Liver (tissue), 2 donors: Measurements from ENCODE around the gene XCL1.

Experiments used
- TF ChIP-seq, protein P1 (sequence below): IDR thresholded peaks from 2 replicates; pipeline ENCODE4 v1.6.1; 2016; ENCODE audit warnings: antibody characterized with exemption
- TF ChIP-seq, protein P2 (sequence below): fragments of 150-350 bp; IDR thresholded peaks from 2 replicates; pipeline ENCODE4 v1.5.1; 2017; ENCODE audit warnings: improper control_type of control experiment, low read depth, low read length; ENCODE audit not compliant: missing input control
- donor health status: healthy.

DNA sequence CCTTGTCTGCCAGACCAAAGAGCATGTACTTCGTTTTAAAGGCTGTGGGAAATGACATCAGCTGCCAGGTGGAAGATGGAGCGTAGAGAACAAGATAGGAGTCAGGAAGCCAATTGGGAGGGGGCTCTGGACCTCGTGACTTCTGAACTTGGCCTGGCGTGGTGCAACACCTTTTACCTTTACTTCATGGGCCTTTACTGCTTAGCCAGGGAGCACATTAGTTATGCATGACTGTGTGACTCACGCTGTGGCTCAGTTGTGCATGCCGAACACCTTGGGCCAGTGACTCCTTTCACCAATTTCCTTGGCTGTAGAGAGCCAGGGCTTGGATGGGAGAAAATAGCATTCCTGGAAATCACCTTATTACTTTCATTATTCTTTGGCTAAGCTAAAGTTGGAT, 7.2 kb downstream of the XCL1 start:
- TF ChIP-seq, protein P1, sequence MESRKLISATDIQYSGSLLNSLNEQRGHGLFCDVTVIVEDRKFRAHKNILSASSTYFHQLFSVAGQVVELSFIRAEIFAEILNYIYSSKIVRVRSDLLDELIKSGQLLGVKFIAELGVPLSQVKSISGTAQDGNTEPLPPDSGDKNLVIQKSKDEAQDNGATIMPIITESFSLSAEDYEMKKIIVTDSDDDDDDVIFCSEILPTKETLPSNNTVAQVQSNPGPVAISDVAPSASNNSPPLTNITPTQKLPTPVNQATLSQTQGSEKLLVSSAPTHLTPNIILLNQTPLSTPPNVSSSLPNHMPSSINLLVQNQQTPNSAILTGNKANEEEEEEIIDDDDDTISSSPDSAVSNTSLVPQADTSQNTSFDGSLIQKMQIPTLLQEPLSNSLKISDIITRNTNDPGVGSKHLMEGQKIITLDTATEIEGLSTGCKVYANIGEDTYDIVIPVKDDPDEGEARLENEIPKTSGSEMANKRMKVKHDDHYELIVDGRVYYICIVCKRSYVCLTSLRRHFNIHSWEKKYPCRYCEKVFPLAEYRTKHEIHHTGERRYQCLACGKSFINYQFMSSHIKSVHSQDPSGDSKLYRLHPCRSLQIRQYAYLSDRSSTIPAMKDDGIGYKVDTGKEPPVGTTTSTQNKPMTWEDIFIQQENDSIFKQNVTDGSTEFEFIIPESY = no peak
- TF ChIP-seq, protein P2, sequence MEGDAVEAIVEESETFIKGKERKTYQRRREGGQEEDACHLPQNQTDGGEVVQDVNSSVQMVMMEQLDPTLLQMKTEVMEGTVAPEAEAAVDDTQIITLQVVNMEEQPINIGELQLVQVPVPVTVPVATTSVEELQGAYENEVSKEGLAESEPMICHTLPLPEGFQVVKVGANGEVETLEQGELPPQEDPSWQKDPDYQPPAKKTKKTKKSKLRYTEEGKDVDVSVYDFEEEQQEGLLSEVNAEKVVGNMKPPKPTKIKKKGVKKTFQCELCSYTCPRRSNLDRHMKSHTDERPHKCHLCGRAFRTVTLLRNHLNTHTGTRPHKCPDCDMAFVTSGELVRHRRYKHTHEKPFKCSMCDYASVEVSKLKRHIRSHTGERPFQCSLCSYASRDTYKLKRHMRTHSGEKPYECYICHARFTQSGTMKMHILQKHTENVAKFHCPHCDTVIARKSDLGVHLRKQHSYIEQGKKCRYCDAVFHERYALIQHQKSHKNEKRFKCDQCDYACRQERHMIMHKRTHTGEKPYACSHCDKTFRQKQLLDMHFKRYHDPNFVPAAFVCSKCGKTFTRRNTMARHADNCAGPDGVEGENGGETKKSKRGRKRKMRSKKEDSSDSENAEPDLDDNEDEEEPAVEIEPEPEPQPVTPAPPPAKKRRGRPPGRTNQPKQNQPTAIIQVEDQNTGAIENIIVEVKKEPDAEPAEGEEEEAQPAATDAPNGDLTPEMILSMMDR = no peak
